Small intestine (tissue), 7 donors: ENCODE measurements around the gene SARM1. TPM values are rescaled to one million over a fixed set of nuclear protein-coding genes. Genes with fewer than 3 reads are reported as not detected.
A peak's percentile ranks its signal among the peaks of the same experiment; 100 is the strongest.
"Not testable (repeated sequence)": the region's sequence is repeated elsewhere in the genome, so short reads cannot be mapped to it uniquely, and the experiment has no call there.

ENCODE experiments used
- DNase-seq, 2 donors: peaks; one replicate each; pipeline versions ENCODE4 v3.0.0 to v3.0.0-alpha.2; 2013
- FAIRE-seq: peaks from 2 replicates; lab custom pipeline; 2012; peaks lifted over from hg19 to GRCh38; lab: Jason Lieb, UNC
- H3K27ac ChIP-seq, 3 donors: one replicate each; pipeline ENCODE4 v1.5.1; 2013; ENCODE audit warnings: low read length in 2 of 3, mild to moderate bottlenecking in 2 of 3, control low read depth in 1 of 3, inconsistent platforms in 1 of 3, low read depth in 1 of 3, moderate library complexity in 1 of 3
- H3K27me3 ChIP-seq, 3 donors: one replicate each; pipeline ENCODE4 v1.6.1; 2013; ENCODE audit warnings: low read length in 3 of 3, inconsistent platforms in 1 of 3; ENCODE audit not compliant: control insufficient read depth in 3 of 3, insufficient read depth in 3 of 3
- H3K36me3 ChIP-seq, 3 donors: one replicate each; pipeline ENCODE4 v1.6.1; 2013; ENCODE audit warnings: low read length in 3 of 3, inconsistent platforms in 1 of 3, low read depth in 1 of 3, mild to moderate bottlenecking in 1 of 3, moderate library complexity in 1 of 3; ENCODE audit not compliant: control insufficient read depth in 3 of 3, insufficient read depth in 2 of 3
- H3K4me1 ChIP-seq, 3 donors: one replicate each; pipeline ENCODE4 v1.6.1; 2013; ENCODE audit warnings: low read length in 2 of 3, inconsistent platforms in 1 of 3, low read depth in 1 of 3, mild to moderate bottlenecking in 1 of 3, moderate library complexity in 1 of 3; ENCODE audit not compliant: control insufficient read depth in 3 of 3, insufficient read depth in 2 of 3
- H3K4me3 ChIP-seq, 3 donors: one replicate each; pipeline ENCODE4 v1.5.1; 2013; ENCODE audit warnings: low read length in 3 of 3, control low read depth in 1 of 3, inconsistent platforms in 1 of 3, low read depth in 1 of 3, mild to moderate bottlenecking in 1 of 3, moderate library complexity in 1 of 3
- H3K9me3 ChIP-seq, 2 donors: one replicate each; pipeline ENCODE4 v1.6.1; 2013; ENCODE audit warnings: low read depth in 1 of 2, low read length in 1 of 2; ENCODE audit not compliant: control insufficient read depth in 2 of 2, insufficient read depth in 1 of 2
- WGBS, 3 donors: extraction: QIAGEN DNeasy Blood & Tissue Kit; methylation state at CpG; one replicate each; pipeline ENCODE4 v1.1.7; 2013; 5-methylcytosine and 5-hydroxymethylcytosine counted together
- polyA plus RNA-seq, 4 donors: library from polyadenylated mRNA; stranded (reverse) in 3 of 4; unstranded in 1 of 4; fragments of 200-250 nt in 3 of 4; fragments of 120-200 nt in 1 of 4; gene quantifications; one replicate each; pipeline versions ENCODE4 v1.2.1 to v1.2.3, GENCODE V29; 2013
- donor health status: healthy with polysubstance abuse.
- donor health status: control.
- donor health status: control.
- donor health status: Bipolar disorder and iron deficiency.
- donor health status: healthy.

Gene SARM1
- polyA plus RNA-seq, 4 donors, result 8.9 to 19.0 (median 10.9) TPM

GRCh38 chr17:28433721-28434120 is 62.2 kb downstream of the SARM1 start:
- no peak for DNase-seq

GRCh38 chr17:28434326-28434725 is 62.8 kb downstream of the SARM1 start:
- H3K4me1 ChIP-seq, H3K27ac ChIP-seq, FAIRE-seq, H3K4me3 ChIP-seq, H3K9me3 ChIP-seq, H3K27me3 ChIP-seq, H3K36me3 ChIP-seq: not testable (repeated sequence)
- 26 to 57% (median 33%) methylated on average over 8 of the region's 8 CpGs for WGBS, 3 donors
- DNase-seq, result peak in 1 of 2 donors; percentile 70

More at GRCh38 chr17:28433721-28434120, 62.2 kb downstream of the SARM1 start:
- H3K9me3 ChIP-seq, result no peaks in the 10 kb centered on the region
- H3K27ac ChIP-seq, result no peak overlapping the region
- H3K4me1 ChIP-seq, result no peaks in the 10 kb centered on the region
- WGBS, 3 donors, result 48 to 80% (median 65%) methylated on average over 1 of the region's 1 CpG
- H3K4me3 ChIP-seq, result no peak overlapping the region
- H3K27me3 ChIP-seq, result no peaks in the 10 kb centered on the region
- no peak for FAIRE-seq
- no peaks in the 10 kb centered on the region for H3K36me3 ChIP-seq

GRCh38 chr17:28443901-28444638 is 72.6 kb downstream of the SARM1 start:
- Histone ChIP-seq H3K36me3 (no peaks in the 10 kb centered on the region), H3K27me3 (peaks cover 0 to 3% (median 0%) of the 10 kb centered on the region in 3 donors), H3K9me3 (no peaks in the 10 kb centered on the region), H3K27ac (no peak overlapping the region), H3K4me3 (no peak overlapping the region), H3K4me1 (no peaks in the 10 kb centered on the region)
- DNase-seq (peak; percentile 35 to 75), FAIRE-seq (no peak)
- 44 to 72% (median 55%) methylated on average over 9 of the region's 9 CpGs for WGBS, 3 donors

GRCh38 chr17:28446716-28447395 is 75.4 kb downstream of the SARM1 start:
- Histone ChIP-seq H3K4me1 (no peaks in the 10 kb centered on the region), H3K27me3 (peaks cover 0 to 3% (median 0%) of the 10 kb centered on the region in 3 donors), H3K4me3 (no peak overlapping the region), H3K36me3 (no peaks in the 10 kb centered on the region), H3K27ac (no peak overlapping the region), H3K9me3 (no peaks in the 10 kb centered on the region)
- WGBS, 3 donors, result 66 to 83% (median 75%) methylated on average over 8 of the region's 8 CpGs
- no peak for FAIRE-seq
- DNase-seq, result peak in 1 of 2 donors; percentile 54

GRCh38 chr17:28447396-28447760 is 75.9 kb downstream of the SARM1 start:
- H3K27me3 ChIP-seq, result peaks cover 0 to 3% (median 0%) of the 10 kb centered on the region in 3 donors
- H3K9me3 ChIP-seq, result no peaks in the 10 kb centered on the region
- 67 to 76% (median 74%) methylated on average over 5 of the region's 5 CpGs for WGBS, 3 donors
- FAIRE-seq (no peak), DNase-seq (no peak)
- H3K36me3 ChIP-seq, result no peaks in the 10 kb centered on the region
- no peak overlapping the region for H3K27ac ChIP-seq
- H3K4me1 ChIP-seq, result no peaks in the 10 kb centered on the region
- no peak overlapping the region for H3K4me3 ChIP-seq

GRCh38 chr17:28449859-28450258 is 78.4 kb downstream of the SARM1 start:
- DNase-seq (no peak), FAIRE-seq (no peak)
- Histone ChIP-seq H3K27ac (no peak overlapping the region), H3K4me1 (no peaks in the 10 kb centered on the region), H3K36me3 (no peaks in the 10 kb centered on the region), H3K27me3 (peaks cover 0 to 3% (median 0%) of the 10 kb centered on the region in 3 donors), H3K4me3 (no peak overlapping the region), H3K9me3 (no peaks in the 10 kb centered on the region)
- 32 to 61% (median 53%) methylated on average over 1 of the region's 1 CpG for WGBS, 3 donors

Other genes starting within 250 kb of the SARM1 start
- gene TMEM97, start 52.5 kb upstream of the SARM1 start, polyA plus RNA-seq, result 10 to 100 TPM in 2 of 4 donors, 1 to 10 TPM in 2; 1.8 to 33.1 (median 16.7) TPM
- gene IFT20, start 36.2 kb upstream of the SARM1 start, polyA plus RNA-seq, result 100 to 1,000 TPM in 2 of 4 donors, 10 to 100 TPM in 2; 39.3 to 135 (median 78.6) TPM
- gene TNFAIP1, start 35.9 kb upstream of the SARM1 start, polyA plus RNA-seq, result 10 to 100 TPM; 16.1 to 30.6 (median 17.5) TPM
- gene POLDIP2, start 14.2 kb upstream of the SARM1 start, polyA plus RNA-seq, result 10 to 100 TPM; 61.5 to 73.2 (median 68.7) TPM
- not detected for gene SEBOX, start 6.5 kb upstream of the SARM1 start, polyA plus RNA-seq
- gene VTN, start 1.4 kb upstream of the SARM1 start, polyA plus RNA-seq, result 10 to 100 TPM in 1 of 4 donors, 1 to 10 TPM in 3; 1.3 to 20.9 (median 2.2) TPM
- gene SLC46A1, start 34.5 kb downstream of the SARM1 start, polyA plus RNA-seq, result 100 to 1,000 TPM in 1 of 4 donors, 10 to 100 TPM in 3; 11.0 to 147 (median 60.8) TPM
- gene SLC13A2, start 102.0 kb downstream of the SARM1 start, polyA plus RNA-seq, result 100 to 1,000 TPM in 3 of 4 donors, 10 to 100 TPM in 1; 40.5 to 320 (median 211) TPM
- under 1 TPM in 1 of 4 donors, not detected in 3; 0.16 TPM for gene FOXN1, start 134.7 kb downstream of the SARM1 start, polyA plus RNA-seq
- 10 to 100 TPM; 14.6 to 57.0 (median 29.9) TPM for gene UNC119, start 180.9 kb downstream of the SARM1 start, polyA plus RNA-seq
- 100 to 1,000 TPM in 1 of 4 donors, 10 to 100 TPM in 3; 24.8 to 131 (median 39.8) TPM for gene PIGS, start 199.8 kb downstream of the SARM1 start, polyA plus RNA-seq
- 10 to 100 TPM; 27.6 to 85.0 (median 42.9) TPM for gene ALDOC, start 205.2 kb downstream of the SARM1 start, polyA plus RNA-seq
- gene SPAG5, start 227.3 kb downstream of the SARM1 start, polyA plus RNA-seq, result 10 to 100 TPM; 20.3 to 39.3 (median 35.4) TPM
- 10 to 100 TPM in 1 of 4 donors, 1 to 10 TPM in 1, under 1 TPM in 2; 0.22 to 13.0 (median 1.9) TPM for gene RSKR, start 242.5 kb downstream of the SARM1 start, polyA plus RNA-seq